ENCODE results near the gene KIF3B.

GRCh38 chr20:32285082-32285620 is 7.7 kb downstream of the KIF3B start:
- TF ChIP-seq EP300 (IDR thresholded peaks at IDR 0.05; ENCODE audit: borderline replicate concordance in 1 of 2, control insufficient read depth in 1 of 2, low read depth in 2 of 2, low read length in 2 of 2), result no peak
- no peak for TF ChIP-seq CTCF (IDR thresholded peaks at IDR 0.05 in 2 of 3, conservative IDR thresholded peaks at IDR 0.05 in 1 of 3; ENCODE audit: control insufficient read depth in 2 of 3, extremely low read depth in 1 of 3, insufficient read depth in 1 of 3, low read depth in 3 of 3, low read length in 3 of 3)
- no peak for TF ChIP-seq POLR2AphosphoS5 (IDR thresholded peaks at IDR 0.05; ENCODE audit: low read length)
- TF ChIP-seq, protein P1, sequence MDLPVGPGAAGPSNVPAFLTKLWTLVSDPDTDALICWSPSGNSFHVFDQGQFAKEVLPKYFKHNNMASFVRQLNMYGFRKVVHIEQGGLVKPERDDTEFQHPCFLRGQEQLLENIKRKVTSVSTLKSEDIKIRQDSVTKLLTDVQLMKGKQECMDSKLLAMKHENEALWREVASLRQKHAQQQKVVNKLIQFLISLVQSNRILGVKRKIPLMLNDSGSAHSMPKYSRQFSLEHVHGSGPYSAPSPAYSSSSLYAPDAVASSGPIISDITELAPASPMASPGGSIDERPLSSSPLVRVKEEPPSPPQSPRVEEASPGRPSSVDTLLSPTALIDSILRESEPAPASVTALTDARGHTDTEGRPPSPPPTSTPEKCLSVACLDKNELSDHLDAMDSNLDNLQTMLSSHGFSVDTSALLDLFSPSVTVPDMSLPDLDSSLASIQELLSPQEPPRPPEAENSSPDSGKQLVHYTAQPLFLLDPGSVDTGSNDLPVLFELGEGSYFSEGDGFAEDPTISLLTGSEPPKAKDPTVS (IDR thresholded peaks at IDR 0.05; ENCODE audit: low read depth, low read length), result no peak
- no peak for TF ChIP-seq ESRRA (IDR thresholded peaks at IDR 0.05; ENCODE audit: low read length)
- TF ChIP-seq FOXM1 (IDR thresholded peaks at IDR 0.05; ENCODE audit: low read depth, low read length), result no peak
- TF ChIP-seq CHD4 (IDR thresholded peaks at IDR 0.05), result no peak
- TF ChIP-seq SRF (IDR thresholded peaks at IDR 0.05; ENCODE audit: low read depth in 2 of 2, low read length in 2 of 2), result no peak
- peak; percentile 69 for TF ChIP-seq JUNB (IDR thresholded peaks at IDR 0.05)
- TF ChIP-seq JUND (IDR thresholded peaks at IDR 0.05; ENCODE audit: low read depth, low read length), result no peak
- no peak for TF ChIP-seq BCLAF1 (IDR thresholded peaks at IDR 0.05)
